HG03060 (cell line): ENCODE results near the gene USP43.

ENCODE experiments used
- ATAC-seq: cut with Tn5 transposase; IDR thresholded peaks from one replicate; pipeline ENCODE4 v1.9.1; 2021; ENCODE audit warnings: low read depth, moderate number of reproducible peaks; ENCODE audit not compliant: unreplicated experiment

USP43 gene

DNA sequence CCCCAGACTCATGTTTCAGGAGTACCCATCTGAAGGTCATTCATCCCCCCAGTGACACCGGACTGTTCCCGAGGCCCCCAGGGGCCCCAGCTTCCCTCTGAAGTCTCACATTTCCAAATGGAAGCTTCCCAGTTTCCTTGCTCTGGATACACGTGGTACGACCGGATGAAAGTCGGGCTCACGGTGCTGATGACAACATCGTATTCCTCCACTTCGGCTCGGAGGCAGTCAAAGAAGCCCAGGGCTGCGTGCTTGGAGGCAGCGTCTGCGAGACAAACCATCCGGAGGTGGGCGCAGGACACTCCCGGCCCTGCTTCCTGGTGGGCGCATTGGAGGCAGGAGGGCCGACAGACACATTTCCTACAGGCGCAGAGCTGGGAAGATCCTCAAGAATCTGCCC, 127.3 kb downstream of the USP43 start:
- no peak for ATAC-seq

GRCh38 chr17:9776911-9777310, 131.6 kb downstream of the USP43 start:
- no peak for ATAC-seq
